GM10248 (cell line): ENCODE measurements around the gene PLA2G12A.

Experiments used
- CTCF ChIA-PET: fragments of 300-600 bp; sonication (Branson Sonifier 250); formaldehyde crosslinking; extraction: SDS; loops from one replicate; lab custom pipeline; 2021; ENCODE audit warnings: antibody characterized with exemption; lab: Yijun Ruan, JAX
- POLR2A ChIA-PET: fragments of 350-650 bp; sonication (Branson Sonifier 250); formaldehyde crosslinking; extraction: SDS; loops from one replicate; lab custom pipeline; 2020; ENCODE audit warnings: antibody characterized with exemption; lab: Yijun Ruan, JAX
- DNase-seq: peaks from one replicate; pipeline ENCODE4 v3.0.0; 2012; ENCODE audit errors: extremely low spot score
- TF ChIP-seq, protein P1 (sequence below): IDR thresholded peaks from 2 replicates; pipeline ENCODE4 v1.5.1; 2012; ENCODE audit warnings: mild to moderate bottlenecking, low read depth; ENCODE audit errors: extremely low read depth, missing control alignments, control extremely low read depth

PLA2G12A gene

DNA sequence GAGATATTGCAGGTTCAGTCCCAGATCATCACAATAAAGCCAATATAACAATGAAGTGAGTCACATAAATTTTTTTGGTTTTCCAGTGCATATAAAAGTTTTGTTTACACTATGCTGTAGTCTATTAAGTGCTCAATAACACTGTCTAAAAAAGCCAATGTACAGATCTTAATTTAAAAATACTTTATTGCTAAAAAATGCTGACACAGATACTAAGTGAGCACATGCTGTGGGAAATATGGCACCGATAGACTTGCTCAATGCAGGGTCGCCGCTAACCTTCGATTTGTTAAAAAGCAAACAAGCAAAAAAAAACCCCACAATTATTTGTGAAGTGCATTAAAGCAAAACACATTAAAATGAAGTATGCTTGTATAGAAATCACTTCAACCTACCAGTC lies 10.3 kb downstream of the PLA2G12A start:
- TF ChIP-seq, protein P1, sequence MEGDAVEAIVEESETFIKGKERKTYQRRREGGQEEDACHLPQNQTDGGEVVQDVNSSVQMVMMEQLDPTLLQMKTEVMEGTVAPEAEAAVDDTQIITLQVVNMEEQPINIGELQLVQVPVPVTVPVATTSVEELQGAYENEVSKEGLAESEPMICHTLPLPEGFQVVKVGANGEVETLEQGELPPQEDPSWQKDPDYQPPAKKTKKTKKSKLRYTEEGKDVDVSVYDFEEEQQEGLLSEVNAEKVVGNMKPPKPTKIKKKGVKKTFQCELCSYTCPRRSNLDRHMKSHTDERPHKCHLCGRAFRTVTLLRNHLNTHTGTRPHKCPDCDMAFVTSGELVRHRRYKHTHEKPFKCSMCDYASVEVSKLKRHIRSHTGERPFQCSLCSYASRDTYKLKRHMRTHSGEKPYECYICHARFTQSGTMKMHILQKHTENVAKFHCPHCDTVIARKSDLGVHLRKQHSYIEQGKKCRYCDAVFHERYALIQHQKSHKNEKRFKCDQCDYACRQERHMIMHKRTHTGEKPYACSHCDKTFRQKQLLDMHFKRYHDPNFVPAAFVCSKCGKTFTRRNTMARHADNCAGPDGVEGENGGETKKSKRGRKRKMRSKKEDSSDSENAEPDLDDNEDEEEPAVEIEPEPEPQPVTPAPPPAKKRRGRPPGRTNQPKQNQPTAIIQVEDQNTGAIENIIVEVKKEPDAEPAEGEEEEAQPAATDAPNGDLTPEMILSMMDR = no peak
- ChIA-PET POLR2A (no interaction called here), CTCF (interaction anchor here (1.8 kb wide), 1 partner anchor 17 kb away, joined by 4 read pairs; the partner anchor contains the start of gene CASP6)
- no peak for DNase-seq

- DNase-seq = no peak
- ChIA-PET CTCF (interaction anchor here (2.8 kb wide), 1 partner anchor 15 kb away, joined by 14 read pairs; the partner anchor contains the start of gene CASP6), POLR2A (no interaction called here)
- TF ChIP-seq, protein P1 = no peak
Measured at GRCh38 chr4:109718759-109719158, 11.1 kb downstream of the PLA2G12A start.

DNA sequence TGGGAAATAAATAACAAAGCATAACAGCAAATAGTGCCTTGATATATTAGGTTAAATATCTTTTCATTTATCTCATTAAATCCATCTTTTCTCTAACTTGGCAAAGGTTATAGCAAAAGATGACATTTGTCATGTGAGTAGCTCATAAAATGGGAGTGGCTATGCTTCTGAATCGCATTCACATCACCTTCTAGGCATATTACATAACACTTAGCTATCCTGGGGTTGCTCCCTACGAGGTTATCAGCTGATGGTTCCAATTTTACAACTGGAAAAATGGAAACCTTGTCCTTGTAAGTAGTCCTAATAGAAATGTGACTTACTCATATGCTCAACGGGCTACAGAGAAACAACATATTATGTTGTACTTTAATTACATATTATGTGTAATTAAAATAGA lies 16.4 kb downstream of the PLA2G12A start:
- no peak for DNase-seq
- ChIA-PET POLR2A (no interaction called here), CTCF (interaction anchor here (0.9 to 1.4 kb wide), 3 partner anchors 10 to 280 kb away, joined by 3 to 4 read pairs (median 3); partner anchors contain the start of genes CASP6 and SEC24B)

GRCh38 chr4:109708990-109709389 lies 20.9 kb downstream of the PLA2G12A start:
- TF ChIP-seq, protein P1 = no peak
- DNase-seq = no peak
- CTCF ChIA-PET = interaction anchor here (0.8 kb wide), 1 partner anchor 8 kb away, joined by 3 read pairs; no protein-coding TSS in a partner anchor
- POLR2A ChIA-PET = no interaction called here

More for the DNA sequence above, 16.4 kb downstream of the PLA2G12A start:
- TF ChIP-seq, protein P1 = no peak

- CTCF ChIA-PET = no interaction called here
- TF ChIP-seq, protein P1 = no peak
- DNase-seq = no peak
- POLR2A ChIA-PET = no interaction called here
Measured at GRCh38 chr4:109708435-109708834, 21.4 kb downstream of the PLA2G12A start.

- POLR2A ChIA-PET = interaction anchor here (0.6 kb wide), 1 partner anchor 509 kb away, joined by 5 read pairs; no protein-coding TSS in a partner anchor
- TF ChIP-seq, protein P1 = no peak
- CTCF ChIA-PET = interaction anchor here (0.7 to 3.4 kb wide), 12 partner anchors 8 to 271 kb away, joined by 3 to 16 read pairs (median 4); partner anchors contain the start of genes PLA2G12A and SEC24B
- no peak for DNase-seq
Measured at GRCh38 chr4:109703664-109704361, 26.1 kb downstream of the PLA2G12A start.
